ENCODE data around the gene VKORC1. TPM values are rescaled to one million over a fixed set of nuclear protein-coding genes. Genes with fewer than 3 reads are reported as not detected.

Gene VKORC1
- total RNA-seq, 1 experiment from 2014 or later, result 145 TPM

DNA sequence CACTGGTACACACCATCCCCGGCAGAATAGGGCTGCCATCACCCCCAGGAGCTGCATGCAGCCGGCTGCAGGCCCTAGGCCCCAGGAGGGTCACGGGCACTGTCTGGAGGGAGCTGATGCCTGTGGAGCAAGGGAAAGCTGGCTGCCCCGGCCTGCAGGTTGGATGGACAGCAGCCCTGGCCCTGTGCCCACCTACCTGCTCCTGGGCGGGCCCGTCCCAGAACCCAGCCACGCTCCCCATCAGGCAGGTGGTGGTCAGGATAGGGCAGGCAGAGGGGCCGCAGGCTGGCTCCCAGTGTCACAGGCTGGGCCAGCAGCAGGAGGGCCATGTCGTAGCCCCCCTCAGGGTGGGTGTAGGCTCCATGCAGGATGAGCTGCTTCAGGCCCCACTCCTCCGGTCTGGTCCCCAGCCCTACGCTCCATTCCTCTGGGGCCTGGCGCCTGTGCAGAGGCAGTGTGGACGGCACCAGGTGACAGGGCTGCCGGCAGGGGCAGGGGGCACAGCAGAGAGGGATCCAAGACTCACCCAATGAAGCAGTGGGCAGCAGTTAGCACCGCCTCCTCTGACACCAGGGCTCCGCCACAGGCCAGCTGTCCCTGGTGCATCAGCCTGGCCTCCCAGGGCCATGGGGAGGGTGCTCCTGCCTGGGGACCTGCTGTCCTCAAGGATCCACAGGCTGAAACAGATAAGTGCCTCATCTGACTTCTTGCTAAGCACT lies 9.9 kb downstream of the VKORC1 start:
- DNase-seq, result peak; percentile 78 to 80
- Histone ChIP-seq H3K4me1 (peaks cover 49% of the 10 kb centered on the region), H3K36me3 (peaks cover 18% of the 10 kb centered on the region), H3K9me3 (replicated peaks) (no peaks in the 10 kb centered on the region), H3K27me3 (no peaks in the 10 kb centered on the region), H3K4me3 (peak overlapping the region; percentile 33), H3K27ac (peak overlapping the region; percentile 76)

- Histone ChIP-seq H3K36me3 (peaks cover 25% of the 10 kb centered on the region), H3K9me3 (replicated peaks) (no peaks in the 10 kb centered on the region), H3K4me3 (no peak overlapping the region), H3K27me3 (no peaks in the 10 kb centered on the region), H3K4me1 (peaks cover 49% of the 10 kb centered on the region), H3K27ac (no peak overlapping the region)
- no peak for DNase-seq
Observed at GRCh38 chr16:31083981-31084380, 10.6 kb downstream of the VKORC1 start.

DNA sequence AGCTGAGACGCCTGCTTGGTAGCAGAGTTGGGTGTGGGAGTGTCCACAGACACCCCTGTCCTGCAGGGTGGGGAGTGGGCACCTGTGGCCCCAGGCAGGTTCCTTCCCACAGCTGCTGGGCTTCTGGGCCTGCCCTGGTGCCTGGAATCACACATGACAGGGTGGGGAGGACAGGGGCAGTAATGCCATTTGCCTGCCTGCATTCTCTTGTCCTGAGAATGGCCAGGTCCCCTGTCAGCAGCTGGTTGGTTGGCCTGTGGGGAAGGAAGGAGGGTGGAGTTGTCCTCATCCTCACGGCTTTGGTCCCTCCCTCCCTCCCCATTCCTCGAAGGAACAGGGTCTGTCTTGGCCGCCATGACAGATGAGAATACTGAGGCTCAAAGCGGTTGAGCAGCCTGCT lies 11.0 kb downstream of the VKORC1 start:
- DNase-seq, result no peak
- Histone ChIP-seq H3K27me3 (no peaks in the 10 kb centered on the region), H3K27ac (no peak overlapping the region), H3K36me3 (peaks cover 30% of the 10 kb centered on the region), H3K9me3 (replicated peaks) (no peaks in the 10 kb centered on the region), H3K4me3 (no peak overlapping the region), H3K4me1 (peaks cover 45% of the 10 kb centered on the region)

GRCh38 chr16:31083081-31083480 lies 11.5 kb downstream of the VKORC1 start:
- Histone ChIP-seq H3K27me3 (no peaks in the 10 kb centered on the region), H3K4me1 (peaks cover 41% of the 10 kb centered on the region), H3K36me3 (peaks cover 34% of the 10 kb centered on the region), H3K9me3 (replicated peaks) (no peaks in the 10 kb centered on the region), H3K27ac (no peak overlapping the region), H3K4me3 (no peak overlapping the region)
- DNase-seq, result no peak

- no peak overlapping the region for H3K4me3 ChIP-seq
- no peaks in the 10 kb centered on the region for H3K9me3 ChIP-seq (replicated peaks)
- no peak for DNase-seq
- peaks cover 40% of the 10 kb centered on the region for H3K36me3 ChIP-seq
- no peak overlapping the region for H3K27ac ChIP-seq
- H3K27me3 ChIP-seq, result no peaks in the 10 kb centered on the region
- peaks cover 36% of the 10 kb centered on the region for H3K4me1 ChIP-seq
Observed at GRCh38 chr16:31082368-31083045, 12.1 kb downstream of the VKORC1 start.

- Histone ChIP-seq H3K9me3 (replicated peaks) (no peaks in the 10 kb centered on the region), H3K36me3 (peaks cover 48% of the 10 kb centered on the region), H3K4me1 (peaks cover 28% of the 10 kb centered on the region), H3K4me3 (no peak overlapping the region), H3K27ac (no peak overlapping the region), H3K27me3 (no peaks in the 10 kb centered on the region)
- DNase-seq, result no peak
Observed at GRCh38 chr16:31081428-31082351, 12.9 kb downstream of the VKORC1 start.

DNA sequence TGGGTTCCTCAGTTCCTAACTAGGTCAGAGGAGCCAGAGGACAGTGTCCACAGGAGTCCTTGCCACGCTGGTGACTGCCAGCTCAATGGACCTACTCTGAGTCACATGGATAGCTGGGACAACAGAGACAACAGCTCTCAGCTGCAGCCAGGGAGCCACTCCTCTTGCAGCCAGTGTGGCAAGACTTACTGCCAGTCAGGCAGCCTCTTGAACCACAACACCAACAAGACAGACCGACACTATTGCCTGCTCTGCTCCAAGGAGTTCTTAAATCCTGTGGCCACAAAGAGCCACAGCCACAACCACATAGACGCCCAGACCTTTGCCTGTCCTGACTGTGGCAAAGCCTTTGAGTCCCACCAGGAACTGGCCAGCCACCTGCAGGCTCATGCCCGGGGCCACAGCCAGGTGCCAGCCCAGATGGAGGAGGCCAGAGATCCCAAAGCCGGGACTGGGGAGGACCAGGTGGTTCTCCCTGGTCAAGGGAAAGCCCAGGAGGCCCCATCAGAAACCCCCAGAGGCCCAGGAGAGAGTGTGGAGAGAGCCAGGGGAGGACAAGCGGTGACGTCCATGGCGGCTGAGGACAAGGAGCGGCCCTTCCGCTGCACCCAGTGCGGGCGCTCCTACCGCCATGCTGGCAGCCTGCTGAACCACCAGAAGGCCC lies 13.7 kb downstream of the VKORC1 start:
- DNase-seq, result no peak
- H3K27me3 ChIP-seq, result no peaks in the 10 kb centered on the region
- H3K9me3 ChIP-seq (replicated peaks), result no peaks in the 10 kb centered on the region
- no peak overlapping the region for H3K4me3 ChIP-seq
- peaks cover 49% of the 10 kb centered on the region for H3K36me3 ChIP-seq
- H3K27ac ChIP-seq, result no peak overlapping the region
- peaks cover 20% of the 10 kb centered on the region for H3K4me1 ChIP-seq

DNA sequence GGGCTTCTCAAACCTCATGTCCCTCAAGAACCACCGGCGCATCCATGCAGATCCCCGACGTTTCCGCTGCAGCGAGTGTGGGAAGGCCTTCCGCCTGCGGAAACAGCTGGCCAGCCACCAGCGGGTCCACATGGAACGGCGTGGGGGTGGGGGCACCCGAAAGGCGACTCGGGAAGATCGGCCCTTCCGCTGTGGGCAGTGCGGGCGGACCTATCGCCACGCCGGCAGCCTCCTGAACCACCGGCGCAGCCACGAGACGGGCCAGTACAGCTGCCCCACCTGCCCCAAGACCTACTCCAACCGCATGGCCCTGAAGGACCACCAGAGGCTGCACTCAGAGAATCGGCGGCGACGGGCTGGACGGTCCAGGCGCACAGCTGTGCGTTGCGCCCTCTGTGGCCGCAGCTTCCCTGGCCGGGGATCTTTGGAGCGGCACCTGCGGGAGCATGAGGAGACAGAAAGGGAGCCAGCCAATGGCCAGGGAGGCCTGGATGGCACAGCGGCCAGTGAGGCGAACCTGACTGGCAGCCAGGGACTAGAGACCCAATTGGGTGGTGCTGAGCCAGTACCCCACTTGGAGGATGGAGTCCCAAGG lies 14.5 kb downstream of the VKORC1 start:
- no peak overlapping the region for H3K4me3 ChIP-seq
- peaks cover 14% of the 10 kb centered on the region for H3K4me1 ChIP-seq
- H3K27me3 ChIP-seq, result no peaks in the 10 kb centered on the region
- no peak overlapping the region for H3K27ac ChIP-seq
- DNase-seq, result no peak
- H3K9me3 ChIP-seq (replicated peaks), result no peaks in the 10 kb centered on the region
- peaks cover 49% of the 10 kb centered on the region for H3K36me3 ChIP-seq

DNA sequence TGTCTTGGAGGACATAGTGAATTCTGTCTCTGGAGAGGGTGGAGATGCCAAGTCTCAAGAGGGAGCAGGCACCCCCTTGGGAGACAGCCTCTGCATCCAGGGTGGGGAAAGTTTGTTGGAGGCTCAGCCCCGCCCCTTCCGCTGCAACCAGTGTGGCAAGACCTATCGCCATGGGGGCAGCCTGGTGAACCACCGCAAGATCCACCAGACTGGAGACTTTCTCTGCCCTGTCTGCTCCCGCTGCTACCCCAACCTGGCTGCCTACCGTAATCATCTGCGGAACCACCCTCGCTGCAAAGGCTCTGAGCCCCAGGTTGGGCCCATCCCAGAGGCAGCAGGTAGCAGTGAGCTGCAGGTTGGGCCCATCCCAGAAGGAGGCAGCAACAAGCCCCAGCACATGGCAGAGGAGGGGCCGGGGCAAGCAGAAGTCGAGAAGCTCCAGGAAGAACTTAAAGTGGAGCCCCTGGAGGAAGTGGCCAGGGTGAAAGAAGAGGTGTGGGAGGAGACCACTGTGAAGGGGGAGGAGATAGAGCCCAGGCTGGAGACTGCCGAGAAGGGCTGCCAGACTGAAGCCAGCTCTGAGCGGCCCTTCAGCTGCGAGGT lies 15.2 kb downstream of the VKORC1 start:
- Histone ChIP-seq H3K36me3 (peaks cover 49% of the 10 kb centered on the region), H3K9me3 (replicated peaks) (no peaks in the 10 kb centered on the region), H3K4me1 (peaks cover 7% of the 10 kb centered on the region), H3K27ac (no peak overlapping the region), H3K27me3 (no peaks in the 10 kb centered on the region), H3K4me3 (no peak overlapping the region)
- DNase-seq, result no peak

DNA sequence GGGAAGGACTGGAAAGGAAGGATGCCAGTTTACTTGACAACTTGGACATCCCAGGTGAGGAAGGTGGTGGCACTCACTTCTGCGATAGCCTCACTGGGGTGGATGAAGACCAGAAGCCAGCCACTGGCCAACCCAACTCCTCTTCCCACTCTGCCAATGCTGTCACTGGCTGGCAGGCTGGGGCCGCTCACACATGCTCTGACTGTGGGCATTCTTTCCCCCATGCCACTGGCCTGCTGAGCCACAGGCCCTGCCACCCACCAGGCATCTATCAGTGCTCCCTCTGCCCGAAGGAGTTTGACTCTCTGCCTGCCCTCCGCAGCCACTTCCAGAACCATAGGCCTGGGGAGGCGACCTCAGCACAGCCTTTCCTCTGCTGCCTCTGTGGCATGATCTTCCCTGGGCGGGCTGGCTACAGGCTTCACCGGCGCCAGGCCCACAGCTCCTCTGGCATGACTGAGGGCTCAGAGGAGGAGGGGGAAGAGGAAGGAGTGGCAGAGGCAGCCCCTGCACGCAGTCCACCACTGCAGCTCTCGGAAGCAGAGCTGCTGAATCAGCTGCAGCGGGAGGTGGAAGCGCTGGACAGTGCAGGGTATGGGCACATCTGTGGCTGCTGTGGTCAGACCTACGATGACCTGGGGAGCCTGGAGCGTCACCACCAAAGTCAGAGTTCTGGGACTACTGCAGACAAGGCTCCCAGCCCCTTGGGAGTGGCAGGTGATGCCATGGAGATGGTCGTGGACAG lies 15.8 kb downstream of the VKORC1 start:
- H3K4me3 ChIP-seq, result no peak overlapping the region
- peaks cover 46% of the 10 kb centered on the region for H3K36me3 ChIP-seq
- H3K27me3 ChIP-seq, result no peaks in the 10 kb centered on the region
- no peaks in the 10 kb centered on the region for H3K9me3 ChIP-seq (replicated peaks)
- H3K4me1 ChIP-seq, result no peaks in the 10 kb centered on the region; the same call in none of the 2 replicates
- no peak for DNase-seq
- H3K27ac ChIP-seq, result no peak overlapping the region

DNA sequence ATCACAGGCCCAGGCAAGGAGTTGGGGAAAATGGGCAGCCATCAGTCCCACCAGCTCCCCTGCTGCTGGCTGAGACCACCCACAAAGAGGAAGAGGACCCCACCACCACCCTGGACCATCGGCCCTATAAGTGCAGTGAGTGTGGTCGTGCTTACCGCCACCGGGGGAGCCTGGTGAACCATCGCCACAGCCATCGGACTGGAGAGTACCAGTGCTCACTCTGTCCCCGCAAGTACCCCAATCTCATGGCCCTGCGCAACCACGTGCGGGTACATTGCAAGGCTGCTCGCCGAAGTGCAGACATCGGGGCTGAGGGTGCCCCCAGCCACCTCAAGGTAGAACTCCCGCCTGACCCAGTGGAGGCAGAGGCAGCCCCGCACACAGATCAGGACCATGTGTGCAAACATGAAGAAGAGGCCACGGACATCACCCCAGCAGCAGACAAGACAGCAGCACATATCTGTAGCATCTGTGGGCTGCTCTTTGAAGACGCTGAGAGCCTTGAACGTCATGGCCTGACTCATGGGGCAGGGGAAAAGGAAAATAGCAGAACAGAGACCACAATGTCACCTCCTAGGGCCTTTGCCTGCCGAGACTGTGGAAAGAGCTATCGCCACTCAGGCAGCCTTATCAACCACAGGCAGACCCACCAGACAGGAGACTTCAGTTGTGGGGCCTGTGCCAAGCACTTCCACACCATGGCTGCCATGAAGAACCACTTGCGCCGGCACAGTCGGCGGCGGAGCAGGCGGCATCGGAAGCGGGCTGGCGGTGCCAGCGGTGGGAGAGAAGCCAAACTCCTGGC lies 16.8 kb downstream of the VKORC1 start:
- Histone ChIP-seq H3K9me3 (replicated peaks) (no peaks in the 10 kb centered on the region), H3K27me3 (no peaks in the 10 kb centered on the region), H3K27ac (no peak overlapping the region), H3K4me1 (no peaks in the 10 kb centered on the region), H3K36me3 (peaks cover 45% of the 10 kb centered on the region), H3K4me3 (no peak overlapping the region)
- no peak for DNase-seq

DNA sequence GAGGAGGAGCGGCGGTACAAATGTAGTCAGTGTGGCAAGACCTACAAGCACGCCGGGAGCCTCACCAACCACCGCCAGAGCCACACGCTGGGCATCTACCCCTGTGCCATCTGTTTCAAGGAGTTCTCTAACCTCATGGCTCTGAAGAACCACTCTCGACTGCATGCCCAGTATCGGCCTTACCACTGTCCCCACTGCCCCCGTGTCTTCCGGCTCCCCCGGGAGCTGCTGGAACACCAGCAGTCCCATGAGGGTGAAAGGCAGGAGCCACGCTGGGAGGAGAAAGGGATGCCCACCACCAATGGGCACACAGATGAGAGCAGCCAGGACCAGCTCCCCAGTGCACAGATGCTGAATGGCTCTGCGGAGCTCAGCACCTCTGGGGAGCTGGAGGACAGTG lies 17.6 kb downstream of the VKORC1 start:
- H3K4me1 ChIP-seq, result no peaks in the 10 kb centered on the region
- H3K4me3 ChIP-seq, result no peak overlapping the region
- no peaks in the 10 kb centered on the region for H3K27me3 ChIP-seq
- no peaks in the 10 kb centered on the region for H3K9me3 ChIP-seq (replicated peaks)
- H3K27ac ChIP-seq, result no peak overlapping the region
- no peak for DNase-seq
- peaks cover 45% of the 10 kb centered on the region for H3K36me3 ChIP-seq

GRCh38 chr16:31076319-31076718 lies 18.3 kb downstream of the VKORC1 start:
- H3K4me3 ChIP-seq, result no peak overlapping the region
- peaks cover 45% of the 10 kb centered on the region for H3K36me3 ChIP-seq
- no peak for DNase-seq
- no peaks in the 10 kb centered on the region for H3K27me3 ChIP-seq
- H3K9me3 ChIP-seq (replicated peaks), result no peaks in the 10 kb centered on the region
- peaks cover 1% of the 10 kb centered on the region for H3K4me1 ChIP-seq
- no peak overlapping the region for H3K27ac ChIP-seq
